ENCODE data around the gene TMSB10.

TMSB10 gene

DNA sequence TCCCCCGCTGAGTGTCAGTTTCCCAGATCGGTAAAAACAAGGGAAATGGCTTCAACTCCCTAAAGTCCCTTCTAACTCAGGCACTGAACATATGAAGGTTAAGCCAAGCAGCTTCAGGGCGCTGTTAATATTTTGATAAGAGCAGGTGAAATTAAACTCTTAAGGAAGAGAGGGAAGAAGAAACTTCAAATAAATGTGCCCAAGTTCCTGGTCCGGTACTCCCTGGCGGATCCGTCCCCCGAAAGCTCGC, 25.1 kb upstream of the TMSB10 start:
- no peak for DNase-seq (ENCODE audit: low read depth in 2 of 2)

- DNase-seq (ENCODE audit: low read depth in 2 of 2): peak in 1 of 2 donors; percentile 34
These were observed 24.6 kb upstream of the TMSB10 start, which contains the start of gene TRABD2A for GRCh38 chr2:84880645-84881521. TSS of gene TRABD2A (minus strand) at chr2:84881084. CDS start at chr2:84881039, 45 bp downstream.

DNA sequence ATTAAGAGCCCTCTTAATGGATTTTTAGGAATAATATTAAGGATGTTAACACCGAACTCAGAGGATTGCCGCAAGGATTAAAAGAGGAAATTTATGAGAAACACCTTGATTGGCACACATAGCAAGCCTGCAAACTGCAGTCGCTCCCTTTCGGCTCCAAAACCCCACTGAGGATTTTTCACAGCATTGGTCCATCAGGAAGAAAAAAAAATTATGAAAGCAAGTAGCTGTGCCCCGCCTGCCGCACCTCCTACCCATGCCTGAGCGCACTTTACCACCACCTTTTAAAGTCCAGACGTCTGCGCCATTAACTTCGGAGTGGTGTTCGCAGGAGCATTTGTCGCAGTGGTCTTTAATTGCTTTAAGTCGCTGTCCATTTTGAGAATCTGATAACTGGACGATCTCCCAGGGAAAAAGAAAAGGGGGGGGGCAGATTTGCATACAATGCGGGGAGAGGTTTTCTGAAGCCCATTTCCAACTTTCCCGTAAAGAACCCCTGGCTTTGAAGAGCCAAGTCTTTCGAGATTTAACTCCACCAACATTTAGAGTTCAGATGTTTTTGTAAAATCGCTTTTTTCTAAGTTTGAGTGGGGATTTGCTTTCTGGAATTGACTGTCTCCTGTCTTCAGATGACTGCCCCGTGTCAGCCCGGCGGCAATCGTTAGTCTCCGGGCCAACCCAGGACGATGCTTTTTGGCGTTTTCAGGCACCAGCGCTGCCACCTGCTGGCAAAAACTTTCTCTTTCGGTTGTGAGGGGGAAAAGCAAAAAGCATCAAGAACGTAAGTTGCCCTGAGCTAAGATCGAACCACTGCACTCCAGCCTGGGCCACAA, 23.7 kb upstream of the TMSB10 start:
- DNase-seq (ENCODE audit: low read depth in 2 of 2): peak; percentile 65 to 78

- DNase-seq (ENCODE audit: low read depth in 2 of 2): no peak
These were observed 23.1 kb upstream of the TMSB10 start for GRCh38 chr2:84882414-84882738.

GRCh38 chr2:84882775-84883550, 22.5 kb upstream of the TMSB10 start:
- DNase-seq (ENCODE audit: low read depth in 2 of 2): no peak

GRCh38 chr2:84884449-84884848, 21.0 kb upstream of the TMSB10 start:
- DNase-seq (ENCODE audit: low read depth in 2 of 2): no peak

GRCh38 chr2:84885111-84885510, 20.3 kb upstream of the TMSB10 start:
- DNase-seq (ENCODE audit: low read depth in 2 of 2): no peak

DNA sequence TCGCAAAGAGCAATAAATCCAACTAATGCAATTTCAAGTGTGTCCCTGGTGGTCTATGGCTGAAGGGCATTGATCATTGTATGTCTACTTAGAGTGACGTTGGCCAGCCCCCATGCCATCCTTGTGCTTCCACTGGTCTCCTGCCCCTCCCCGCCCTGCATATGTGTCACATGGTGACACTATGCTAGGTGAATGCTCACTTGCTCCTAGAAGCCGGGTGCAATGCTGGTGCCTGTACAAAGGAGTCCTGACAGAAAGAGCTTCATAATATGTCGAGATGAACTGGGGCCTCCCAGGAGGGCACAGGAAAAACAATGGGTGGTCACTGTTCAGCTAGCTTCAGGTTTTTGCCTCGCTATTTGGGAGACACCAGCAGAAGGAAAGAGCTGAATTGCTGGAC, 18.7 kb upstream of the TMSB10 start:
- no peak for DNase-seq (ENCODE audit: low read depth in 2 of 2)

DNA sequence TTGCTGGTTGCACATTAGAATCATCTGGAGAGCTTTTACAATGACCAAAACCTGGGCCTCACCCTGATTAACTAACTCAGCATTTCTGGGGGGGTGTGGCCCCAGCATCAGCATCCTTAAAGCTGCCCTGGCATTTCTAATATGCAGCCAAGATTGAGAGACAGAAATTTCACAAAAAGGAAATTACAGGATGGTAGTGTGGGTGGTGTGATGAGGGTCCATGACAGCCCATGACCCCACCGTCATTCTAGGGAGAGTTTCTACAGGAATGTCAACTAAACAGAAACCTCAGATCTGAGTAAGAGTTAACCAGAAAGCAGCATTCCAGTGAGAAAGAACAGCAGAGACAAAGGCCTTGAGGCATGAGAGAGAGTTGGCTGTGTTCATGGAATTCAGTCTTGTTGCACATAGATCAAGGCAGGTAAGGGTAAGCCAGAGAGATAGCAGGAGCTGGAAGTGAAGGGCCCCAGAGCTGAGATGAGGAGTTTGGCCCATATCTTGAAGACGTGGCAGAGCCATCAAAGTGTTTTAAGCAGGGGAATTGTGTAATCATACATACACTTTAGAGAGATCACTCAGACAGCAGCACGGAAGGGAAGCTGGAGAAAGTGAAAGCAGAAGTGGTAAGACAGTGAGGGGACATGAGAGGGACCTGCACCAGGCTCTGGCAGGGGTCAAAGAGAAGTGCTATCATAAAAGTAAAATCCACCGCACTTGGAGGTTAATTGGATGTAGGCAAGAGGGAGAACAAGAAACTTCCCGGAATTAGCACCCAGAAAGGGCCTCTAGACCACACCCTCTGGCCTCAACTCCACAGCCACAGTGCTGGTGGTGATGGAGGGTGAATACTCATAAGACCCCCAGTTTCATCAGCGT, 16.8 kb upstream of the TMSB10 start:
- no peak for DNase-seq (ENCODE audit: low read depth in 2 of 2)

DNA sequence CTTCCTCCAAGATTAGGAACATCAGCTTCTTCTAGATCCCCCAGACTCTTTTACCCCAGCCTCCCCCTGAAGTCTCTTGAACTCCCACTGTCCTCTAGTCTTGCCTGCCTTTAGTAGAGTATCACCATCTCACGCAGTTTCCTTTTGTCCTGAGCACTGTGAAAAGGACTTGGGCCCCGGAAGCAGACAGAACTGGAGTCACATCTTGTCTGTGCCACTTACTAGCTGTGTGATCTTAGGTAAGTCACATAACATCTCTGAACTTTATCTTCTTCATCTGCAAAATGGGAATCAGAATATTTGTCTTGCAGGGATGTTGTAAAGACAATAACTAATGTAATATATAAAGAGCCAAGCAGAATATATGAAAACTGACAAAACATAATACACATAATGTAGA, 16.1 kb upstream of the TMSB10 start:
- DNase-seq (ENCODE audit: low read depth in 2 of 2): no peak

- no peak for DNase-seq (ENCODE audit: low read depth in 2 of 2)
These were observed 14.0 kb upstream of the TMSB10 start for GRCh38 chr2:84891355-84892010.

DNA sequence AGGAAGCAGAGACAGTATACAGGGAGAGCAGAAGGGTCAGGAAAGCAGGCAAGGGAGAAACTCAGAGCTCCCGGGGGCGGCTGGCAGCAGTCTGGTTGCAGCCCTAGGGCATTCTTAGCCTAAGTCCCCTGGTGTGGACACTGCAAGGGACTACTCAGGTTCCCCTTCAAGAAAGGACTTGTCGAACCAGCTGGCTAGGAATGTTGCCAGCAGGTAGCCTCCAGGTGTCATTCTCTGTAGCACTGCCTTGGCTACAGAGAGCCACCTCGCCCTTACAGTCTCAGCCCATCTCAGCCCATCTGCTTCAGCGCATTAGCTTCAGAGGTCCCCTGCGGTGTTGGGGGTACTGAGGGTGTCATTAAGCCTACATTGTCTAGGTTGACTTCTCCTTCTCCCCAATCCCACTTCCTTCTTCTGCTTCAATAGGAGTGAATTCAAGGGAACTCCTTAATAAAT, 11.3 kb upstream of the TMSB10 start:
- no peak for DNase-seq (ENCODE audit: low read depth in 2 of 2)

- DNase-seq (ENCODE audit: low read depth in 2 of 2): no peak
These were observed 10.5 kb upstream of the TMSB10 start for GRCh38 chr2:84894758-84895520.

DNA sequence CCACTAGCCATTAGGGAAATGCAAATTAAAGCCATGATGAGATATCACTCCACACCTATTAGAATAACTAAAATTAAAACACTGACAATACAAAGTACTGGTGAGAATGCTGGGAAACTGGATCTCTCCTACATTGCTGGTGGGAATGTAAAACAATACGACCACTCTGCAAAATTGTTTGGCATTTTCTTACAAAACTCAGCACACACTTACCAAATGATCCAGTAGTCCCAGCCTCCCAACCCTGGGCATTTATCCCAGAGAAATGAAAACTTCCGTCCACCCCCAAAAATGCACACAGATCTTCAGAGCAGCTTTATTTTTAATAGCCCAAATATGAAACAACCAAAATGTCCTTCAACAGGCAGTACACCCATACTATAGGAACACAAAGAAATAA, 8.9 kb upstream of the TMSB10 start:
- no peak for DNase-seq (ENCODE audit: low read depth in 2 of 2)

DNA sequence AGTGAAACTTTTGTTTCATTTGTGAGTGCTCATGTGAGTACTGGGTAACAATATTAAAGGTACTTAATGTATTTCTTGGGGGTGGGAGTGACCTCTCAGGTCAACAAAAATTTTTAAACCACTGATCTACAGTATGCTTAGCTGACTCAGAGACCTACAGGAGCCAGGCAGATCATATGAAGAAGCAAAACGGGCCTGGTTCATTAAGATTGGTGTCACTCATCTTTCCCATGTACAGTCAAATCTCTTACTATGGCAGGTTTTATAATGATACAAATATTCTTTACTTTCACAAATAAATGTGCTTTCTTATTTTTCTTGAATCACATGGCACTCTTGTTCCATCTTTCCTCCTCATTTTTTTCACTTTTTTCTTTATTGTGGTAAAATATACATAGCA, 7.7 kb upstream of the TMSB10 start:
- DNase-seq (ENCODE audit: low read depth in 2 of 2): no peak

DNA sequence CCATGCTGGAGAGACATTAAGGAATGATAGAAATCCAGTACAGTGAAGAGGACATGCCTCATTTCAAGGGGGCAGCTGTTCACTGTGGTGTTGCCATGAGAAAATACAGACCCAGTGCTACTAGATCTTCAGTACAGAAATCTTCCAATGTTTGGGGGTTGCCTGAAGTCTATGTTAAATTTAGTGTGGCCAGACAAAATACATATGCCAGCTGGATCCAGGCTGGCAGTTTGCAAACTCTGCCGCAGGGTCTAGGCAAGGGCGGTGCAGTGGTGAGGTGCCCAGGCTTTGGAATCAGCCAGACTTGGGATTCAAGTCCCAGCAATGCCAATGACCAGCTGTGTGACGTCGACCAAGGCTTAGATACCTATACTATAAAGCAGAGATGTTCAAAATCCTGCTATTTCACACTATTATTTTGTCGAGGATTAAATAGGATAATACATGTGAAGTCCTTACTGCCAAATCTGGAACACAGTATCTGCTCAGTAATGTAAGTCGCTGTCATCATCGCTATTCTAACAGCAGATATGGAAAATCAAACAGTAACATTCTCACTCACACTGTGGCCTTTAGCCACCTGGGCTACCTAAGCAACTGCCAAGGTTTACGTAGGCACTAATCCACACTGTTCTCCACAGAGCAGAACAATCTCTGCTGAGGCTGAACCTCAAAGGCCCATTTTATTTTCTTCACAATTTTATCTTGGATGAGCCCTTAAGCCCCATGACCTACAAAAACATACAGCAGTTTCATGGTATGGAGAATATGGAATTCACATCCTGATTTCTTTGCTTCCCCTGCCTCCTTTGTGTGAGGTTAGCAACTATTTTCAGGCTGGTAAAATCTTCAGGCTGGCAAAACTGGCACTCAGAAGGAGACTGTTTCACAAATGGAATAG, 5.9 kb upstream of the TMSB10 start:
- no peak for DNase-seq (ENCODE audit: low read depth in 2 of 2)

- no peak for DNase-seq (ENCODE audit: low read depth in 2 of 2)
These were observed 4.5 kb upstream of the TMSB10 start for GRCh38 chr2:84900971-84901370.

DNA sequence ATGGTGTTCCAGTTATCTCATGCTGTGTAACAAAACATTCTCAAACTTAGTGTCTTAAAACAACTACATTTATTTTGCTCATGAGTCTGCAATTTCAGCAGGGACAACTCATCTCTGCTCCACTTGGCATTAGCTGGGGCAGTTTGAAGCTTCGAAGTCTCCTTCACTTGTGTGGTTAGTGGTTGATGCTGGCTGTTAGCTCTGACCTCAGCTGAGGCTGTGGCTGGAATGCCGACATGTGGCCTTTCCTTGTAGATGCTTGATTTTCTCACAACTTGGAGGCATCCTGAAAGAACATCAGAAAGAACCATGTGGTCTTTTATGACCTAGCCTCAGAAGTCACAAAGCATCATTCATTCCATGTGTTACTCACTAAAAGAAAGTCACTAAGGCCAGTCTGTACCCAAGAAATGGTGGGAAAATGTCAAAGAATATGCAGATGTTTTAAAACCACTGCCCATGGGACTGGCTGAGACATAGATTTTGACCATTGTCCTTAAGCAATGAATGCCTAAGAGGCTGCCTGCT, 3.8 kb upstream of the TMSB10 start:
- DNase-seq (ENCODE audit: low read depth in 2 of 2): no peak

GRCh38 chr2:84902526-84902925, 2.9 kb upstream of the TMSB10 start:
- no peak for DNase-seq (ENCODE audit: low read depth in 2 of 2)
